Stimulated activated CD4-positive, alpha-beta T cell treated with anti-CD3 and anti-CD28 coated beads, Interleukin-15, amount 100 ng/mL, for 1 hour (primary cell): ENCODE data around the gene CPEB3.
"Not testable (repeated sequence)": the region's sequence is repeated elsewhere in the genome, so short reads cannot be mapped to it uniquely, and the experiment has no call there.

Source experiments
- DNase-seq, 2 donors: peaks; one replicate each; pipeline ENCODE4 v3.0.0-alpha.2; 2020; ENCODE audit warnings: low read depth in 1 of 2, low spot score in 1 of 2

The CPEB3 gene

GRCh38 chr10:92215222-92215621 lies 75.7 kb downstream of the CPEB3 start:
- DNase-seq: not testable (repeated sequence)

- no peak for DNase-seq
These were observed 77.8 kb downstream of the CPEB3 start for GRCh38 chr10:92213049-92213448.

- DNase-seq: no peak
These were observed 82.1 kb downstream of the CPEB3 start for GRCh38 chr10:92208736-92209135.

- DNase-seq: no peak
These were observed 82.6 kb downstream of the CPEB3 start for GRCh38 chr10:92208157-92208720.

GRCh38 chr10:92207061-92207460 lies 83.8 kb downstream of the CPEB3 start:
- DNase-seq: no peak

GRCh38 chr10:92203919-92204623 lies 86.8 kb downstream of the CPEB3 start:
- no peak for DNase-seq

- no peak for DNase-seq
These were observed 88.3 kb downstream of the CPEB3 start for GRCh38 chr10:92202536-92202935.

GRCh38 chr10:92200564-92200963 lies 90.3 kb downstream of the CPEB3 start:
- DNase-seq: no peak

GRCh38 chr10:92187101-92187500 lies 103.8 kb downstream of the CPEB3 start:
- DNase-seq: no peak

GRCh38 chr10:92184977-92185376 lies 105.9 kb downstream of the CPEB3 start:
- DNase-seq: no peak

GRCh38 chr10:92183199-92183598 lies 107.7 kb downstream of the CPEB3 start:
- DNase-seq: no peak

GRCh38 chr10:92181575-92181974 lies 109.3 kb downstream of the CPEB3 start:
- no peak for DNase-seq

GRCh38 chr10:92180399-92180798 lies 110.5 kb downstream of the CPEB3 start:
- no peak for DNase-seq

GRCh38 chr10:92177546-92177945 lies 113.3 kb downstream of the CPEB3 start:
- no peak for DNase-seq

- DNase-seq: no peak
These were observed 115.7 kb downstream of the CPEB3 start for GRCh38 chr10:92175164-92175563.

GRCh38 chr10:92173996-92174395 lies 116.9 kb downstream of the CPEB3 start:
- DNase-seq: no peak

- DNase-seq: no peak
These were observed 126.7 kb downstream of the CPEB3 start for GRCh38 chr10:92164036-92164696.

GRCh38 chr10:92162541-92162940 lies 128.3 kb downstream of the CPEB3 start:
- DNase-seq: no peak

- no peak for DNase-seq
These were observed 133.8 kb downstream of the CPEB3 start for GRCh38 chr10:92156874-92157773.

GRCh38 chr10:92150823-92151222 lies 140.1 kb downstream of the CPEB3 start:
- DNase-seq: no peak

GRCh38 chr10:92149261-92149660 lies 141.6 kb downstream of the CPEB3 start:
- DNase-seq: no peak
